HG03457 (cell line): ENCODE measurements around the gene CMIP.
A peak's percentile ranks its signal among the peaks of the same experiment; 100 is the strongest.
"Not testable (repeated sequence)": the region's sequence is repeated elsewhere in the genome, so short reads cannot be mapped to it uniquely, and the experiment has no call there.

ENCODE experiments used
- ATAC-seq: cut with Tn5 transposase; IDR thresholded peaks from one replicate; pipeline ENCODE4 v1.9.1; 2021; ENCODE audit warnings: moderate number of reproducible peaks; ENCODE audit not compliant: unreplicated experiment

CMIP gene

DNA sequence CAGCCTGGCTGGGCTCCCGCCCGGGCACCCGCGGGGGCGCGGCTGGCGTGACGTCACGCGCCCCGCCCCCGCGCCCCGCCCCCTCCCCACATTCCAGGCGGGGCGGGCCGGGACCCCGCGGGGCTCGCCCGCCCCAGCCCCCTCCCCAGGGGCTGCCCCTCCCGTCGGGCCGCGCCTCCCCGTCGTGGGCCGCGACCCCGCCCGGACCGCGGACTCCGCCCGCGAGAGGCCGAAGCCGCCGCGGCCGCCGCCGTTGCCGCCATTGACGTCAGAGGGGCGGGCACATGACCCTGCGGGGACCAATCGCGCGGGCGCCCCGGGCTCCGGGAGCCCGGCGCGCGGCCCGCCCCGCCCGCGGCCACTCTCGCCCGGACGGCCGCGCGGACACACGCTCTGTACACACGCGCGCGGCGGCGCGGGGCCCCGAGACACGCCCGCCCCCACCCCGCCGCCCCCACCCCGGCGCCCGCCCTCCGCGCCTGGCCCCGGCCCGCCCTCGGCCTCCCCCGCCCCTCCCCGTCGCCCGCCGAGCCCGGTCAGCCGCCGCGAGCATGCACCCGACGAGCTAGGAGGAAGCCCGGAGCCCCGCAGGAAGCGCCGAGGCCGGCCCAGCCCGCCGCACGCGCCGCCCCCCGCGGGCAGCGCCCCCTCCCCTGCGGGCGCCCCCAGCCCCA, at the start of gene CMIP:
CMIP (plus strand) TSS at position 361 of the 674 bp plus-strand sequence.
- ATAC-seq, result peak; percentile 63

DNA sequence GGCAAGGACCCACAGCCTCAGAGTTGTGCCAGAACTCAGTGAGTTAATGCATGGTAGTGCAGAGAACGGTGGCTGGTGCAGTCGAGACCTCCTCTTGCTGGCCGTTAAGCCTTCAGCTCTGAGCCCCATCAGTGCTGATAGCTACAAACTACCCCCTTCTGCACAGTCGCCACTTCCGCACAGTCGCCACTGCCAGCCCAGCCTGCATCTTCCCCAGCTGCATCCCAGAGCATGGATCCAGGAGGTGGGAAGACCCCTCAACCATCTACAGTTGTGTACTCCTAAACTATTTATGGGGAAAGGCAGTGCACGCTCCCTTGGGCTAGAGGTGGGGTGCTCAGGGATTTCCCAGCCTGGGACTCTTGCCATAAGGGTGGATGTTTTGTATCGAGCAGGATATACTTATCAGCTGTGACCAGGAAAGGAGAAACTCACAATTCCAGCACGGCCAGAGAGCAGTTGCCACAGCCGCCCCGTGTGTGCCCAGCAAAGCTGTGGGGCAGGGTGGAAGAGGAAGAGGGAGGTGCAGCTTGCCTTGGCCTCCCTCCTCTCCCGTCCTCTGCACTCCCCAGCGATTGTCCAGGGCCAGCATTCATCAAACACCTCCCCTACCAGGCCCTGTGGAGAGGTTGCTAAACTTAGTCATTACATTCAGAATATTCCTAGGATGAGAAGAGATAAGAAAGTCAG, 49.5 kb upstream of the CMIP start:
- ATAC-seq, result no peak

DNA sequence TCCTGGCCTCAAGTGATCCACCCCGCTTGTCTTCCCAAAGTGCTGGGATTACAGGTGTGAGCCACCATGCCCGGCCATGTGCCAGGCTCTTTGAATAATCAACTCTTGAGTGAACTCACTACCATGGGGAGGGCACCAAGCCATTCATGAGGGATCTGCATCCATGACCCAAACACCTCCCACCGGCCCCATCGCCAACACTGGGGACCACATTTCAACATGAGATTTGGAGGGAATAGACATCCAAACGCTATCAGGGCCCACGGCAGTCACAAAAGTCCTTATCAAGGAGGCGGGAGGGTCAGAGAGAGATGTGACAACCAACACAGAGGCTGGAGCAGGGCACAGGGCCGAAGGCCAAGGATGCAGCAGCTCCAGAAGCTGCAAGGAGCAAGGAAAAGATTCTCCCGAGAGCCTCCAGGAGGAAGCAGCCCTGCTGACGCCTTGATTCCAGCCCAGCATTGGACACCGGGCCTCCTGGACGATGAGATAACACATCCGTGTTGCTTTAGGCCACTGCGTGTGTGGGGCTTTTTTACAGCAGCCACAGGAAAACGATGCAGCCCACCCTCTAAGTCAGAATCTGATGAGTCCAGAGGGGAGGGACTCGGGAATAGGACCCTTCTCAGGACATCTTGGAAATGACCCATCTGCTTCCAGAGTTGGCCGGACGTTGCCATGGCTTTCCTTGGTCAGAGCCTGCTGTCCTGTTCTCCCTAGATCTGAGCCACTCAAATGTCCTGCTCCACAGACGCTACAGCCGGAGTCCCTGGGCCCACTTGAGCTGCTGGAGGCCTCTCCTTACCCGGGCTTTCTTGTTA, 47.3 kb upstream of the CMIP start:
- ATAC-seq, result no peak

DNA sequence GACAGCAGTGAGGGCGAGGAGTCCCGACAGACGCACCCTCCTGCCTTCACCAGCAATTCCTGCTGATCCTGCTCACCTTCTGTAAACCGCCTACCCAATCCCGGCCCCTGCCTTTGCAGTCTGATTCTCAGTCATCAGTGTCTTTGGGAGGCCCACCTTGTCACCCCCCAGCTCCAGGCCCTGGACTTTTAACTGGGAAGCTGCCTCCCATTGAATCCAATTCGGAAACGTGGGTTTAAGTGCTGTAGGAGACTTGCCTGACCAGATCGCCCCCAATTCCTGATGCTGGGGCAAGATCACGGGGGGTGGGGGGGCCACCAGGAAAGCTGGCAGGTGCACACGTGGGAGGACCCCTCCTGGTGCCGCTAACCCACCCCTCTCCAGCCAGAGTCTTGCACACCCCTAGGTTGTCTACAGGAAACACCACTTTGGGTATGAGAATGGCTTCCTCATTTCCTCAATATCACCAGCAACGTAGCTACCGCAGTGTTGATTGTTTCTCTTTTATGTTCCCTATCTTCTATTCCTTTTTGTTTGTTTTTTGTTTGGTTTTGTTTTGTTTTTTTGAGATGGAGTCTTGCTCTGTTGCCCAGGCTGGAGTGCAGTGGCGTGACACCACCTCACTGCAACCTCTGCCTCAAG, 46.6 kb upstream of the CMIP start:
- ATAC-seq, result no peak

DNA sequence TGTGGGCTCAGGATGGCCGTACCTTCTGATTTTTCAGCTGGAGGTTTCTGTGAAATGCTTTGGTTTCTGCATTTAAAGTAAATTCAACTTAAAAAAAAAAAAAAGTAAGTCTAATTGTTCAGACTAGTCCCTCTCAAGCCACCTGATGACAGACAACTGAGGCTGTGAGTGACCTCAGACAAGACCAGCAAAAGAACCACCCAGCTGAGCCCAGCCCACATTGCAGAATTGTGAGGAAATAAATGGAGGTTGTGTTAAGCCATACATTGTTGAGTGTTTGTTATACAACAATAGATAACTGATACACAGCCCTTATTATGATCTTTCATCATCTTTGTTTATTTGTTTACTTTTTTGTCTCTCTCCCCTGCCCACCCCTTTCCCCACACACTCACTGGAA, 44.7 kb upstream of the CMIP start:
- no peak for ATAC-seq

DNA sequence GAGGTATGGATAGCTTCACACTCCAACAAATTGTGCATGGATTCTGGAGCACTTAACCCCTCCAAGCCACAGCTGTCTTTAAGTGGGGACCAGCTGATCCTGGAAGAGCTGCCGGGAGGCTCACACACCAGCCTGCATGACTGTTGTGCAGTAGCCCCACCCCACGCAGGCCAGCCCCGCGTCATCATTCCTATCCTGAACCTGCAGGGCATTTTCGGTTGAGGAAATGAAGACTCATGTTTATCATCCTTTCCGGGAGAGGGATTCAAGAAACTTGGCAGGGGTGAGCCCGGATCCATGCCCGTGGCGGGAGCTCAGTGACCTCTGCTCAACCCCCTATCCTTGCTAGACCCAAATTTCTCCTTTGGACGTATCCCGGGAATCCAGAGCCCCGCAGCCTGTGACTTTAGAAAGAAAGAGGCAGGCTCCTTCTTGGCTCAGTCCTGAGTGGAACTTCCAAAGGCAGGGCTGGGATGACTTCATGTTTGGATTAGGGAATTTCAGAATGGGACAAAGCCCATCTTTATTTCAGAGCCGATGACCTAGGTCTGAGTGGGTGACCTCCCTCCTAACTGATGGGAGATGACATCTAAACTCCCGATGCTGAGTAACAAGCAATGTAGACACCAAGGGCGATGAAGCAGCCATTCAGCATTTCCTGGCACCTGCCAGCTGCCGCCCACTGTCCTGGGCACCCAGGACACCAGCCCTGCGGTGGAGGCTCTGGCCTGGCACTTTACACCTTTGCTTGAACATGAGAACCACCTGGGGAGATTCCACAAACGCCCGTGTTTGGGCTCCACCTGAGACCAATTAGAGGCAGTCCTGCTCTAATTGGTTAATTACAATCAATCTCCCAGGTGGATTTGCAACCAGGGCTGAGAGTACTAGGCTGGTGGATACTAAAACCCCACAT, 43.3 kb upstream of the CMIP start:
- ATAC-seq, result no peak

DNA sequence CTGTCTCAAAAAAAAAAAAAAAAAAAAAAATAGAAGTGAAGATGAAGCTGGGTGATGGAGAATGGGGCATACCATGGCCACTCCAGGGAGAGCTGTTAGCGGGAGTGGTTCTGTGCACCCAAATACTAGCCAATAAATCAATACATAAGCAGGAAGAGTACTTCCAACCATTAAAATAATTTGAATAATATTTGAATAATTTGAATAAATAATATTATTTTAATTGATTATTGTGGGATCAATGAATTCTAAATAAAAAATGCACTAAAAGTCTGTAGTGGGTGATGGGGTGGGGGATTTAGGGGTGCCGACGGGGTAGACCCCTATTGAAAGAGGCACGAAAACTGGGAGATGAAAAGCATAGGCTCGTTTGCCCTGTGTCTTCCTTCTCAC, 41.4 kb upstream of the CMIP start:
- ATAC-seq, result no peak

DNA sequence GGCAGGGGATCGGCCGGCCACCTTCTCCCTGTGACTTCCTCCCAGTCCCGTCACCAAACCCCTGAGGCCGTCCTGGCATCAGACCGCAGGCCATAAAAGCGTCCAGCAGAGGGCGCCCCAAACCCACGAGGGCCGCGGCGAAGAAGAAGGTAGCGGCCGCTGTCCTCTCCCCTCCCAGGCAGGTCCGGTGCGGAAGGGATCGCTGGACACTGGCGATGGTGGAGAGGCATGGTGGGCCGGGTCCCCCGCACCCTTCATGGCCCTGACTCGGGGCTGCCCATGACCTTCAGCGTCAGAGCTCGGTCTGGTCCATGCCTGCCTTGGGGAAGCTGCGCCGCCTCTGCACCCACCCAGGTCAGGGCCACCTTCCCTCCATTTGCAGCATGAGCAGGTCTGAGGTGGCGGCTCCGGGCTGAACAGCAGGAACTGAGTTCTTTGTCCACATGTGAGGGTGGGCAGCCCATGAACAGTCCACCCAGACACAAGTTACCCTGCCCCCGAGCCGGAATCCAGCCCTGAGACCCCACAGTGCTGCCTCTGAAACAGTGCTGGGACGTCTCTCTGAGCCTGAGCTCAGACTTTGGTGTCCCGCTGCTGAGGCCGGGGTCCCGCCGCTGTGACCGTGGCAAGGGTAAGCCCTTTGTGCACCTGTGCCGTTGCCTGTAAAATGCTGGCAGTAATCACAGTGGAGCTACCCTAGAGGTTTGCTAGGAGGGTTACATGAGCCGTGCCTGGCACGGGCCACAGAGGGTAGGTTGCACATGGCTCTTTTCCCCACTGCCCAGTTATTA, 40.8 kb upstream of the CMIP start:
- peak; percentile 57 for ATAC-seq

DNA sequence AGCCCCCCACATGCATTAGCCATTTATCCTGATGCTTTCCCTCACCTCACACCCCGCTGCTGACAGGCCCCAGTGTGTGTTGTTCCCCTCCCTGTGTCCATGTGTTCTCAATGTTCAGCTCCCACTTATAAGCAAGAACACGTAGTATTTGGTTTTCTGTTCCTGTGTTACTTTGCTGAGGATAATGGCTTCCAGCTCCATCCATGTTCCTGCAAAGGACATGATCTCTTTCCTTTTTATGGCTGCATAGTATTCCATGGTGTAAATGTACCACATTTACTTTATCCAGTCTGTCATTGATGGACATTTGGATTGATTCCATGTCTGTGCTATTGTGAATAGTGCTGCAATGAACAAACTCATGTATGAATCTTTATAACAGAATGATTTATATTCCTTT, 39.6 kb upstream of the CMIP start:
- ATAC-seq, result not testable (repeated sequence)

DNA sequence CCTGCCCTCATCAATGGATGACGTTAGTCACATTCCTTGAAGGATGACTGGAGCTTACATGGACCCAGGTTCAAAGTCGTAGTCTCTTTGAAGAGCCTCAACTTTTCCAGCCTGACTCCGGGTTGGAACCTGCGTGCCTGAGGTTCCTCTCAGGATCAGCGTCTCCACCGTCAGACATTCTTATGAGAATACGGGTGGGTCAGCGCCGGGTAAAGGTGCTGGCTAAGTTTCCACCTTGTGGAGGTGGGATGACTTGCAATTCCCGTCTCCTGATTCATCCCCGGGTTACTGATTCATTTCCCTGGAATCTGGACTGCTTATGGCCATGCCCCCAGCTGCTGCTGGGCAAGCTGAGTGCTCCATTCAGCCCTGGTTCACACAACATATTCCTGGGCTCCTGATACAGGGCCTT, 38.9 kb upstream of the CMIP start:
- ATAC-seq, result no peak

DNA sequence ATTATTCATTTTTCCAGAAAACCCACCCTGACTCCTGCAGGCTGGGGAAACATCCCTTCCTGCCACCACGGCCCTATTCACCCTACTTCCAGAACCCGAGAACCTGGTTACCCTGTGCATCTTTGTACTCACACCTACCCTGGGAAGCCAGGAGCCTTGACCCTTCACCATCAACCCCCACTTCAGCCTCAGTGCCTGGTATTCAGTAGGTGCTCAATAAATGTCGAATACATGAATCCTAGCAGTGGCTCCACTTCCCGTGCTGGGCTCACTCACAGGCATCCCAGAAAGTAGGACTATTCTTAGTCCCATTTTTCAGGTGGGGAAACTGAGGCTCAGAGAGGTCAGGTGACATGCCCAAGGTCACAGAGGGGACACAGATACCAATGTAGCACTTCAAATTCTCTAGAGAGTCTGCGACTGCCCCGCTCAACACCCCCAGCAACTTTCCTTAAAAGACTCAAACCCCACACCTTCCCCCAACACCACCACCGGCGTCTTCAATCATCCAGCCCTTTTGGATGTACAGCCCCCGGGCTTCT, 36.1 kb upstream of the CMIP start:
- no peak for ATAC-seq

DNA sequence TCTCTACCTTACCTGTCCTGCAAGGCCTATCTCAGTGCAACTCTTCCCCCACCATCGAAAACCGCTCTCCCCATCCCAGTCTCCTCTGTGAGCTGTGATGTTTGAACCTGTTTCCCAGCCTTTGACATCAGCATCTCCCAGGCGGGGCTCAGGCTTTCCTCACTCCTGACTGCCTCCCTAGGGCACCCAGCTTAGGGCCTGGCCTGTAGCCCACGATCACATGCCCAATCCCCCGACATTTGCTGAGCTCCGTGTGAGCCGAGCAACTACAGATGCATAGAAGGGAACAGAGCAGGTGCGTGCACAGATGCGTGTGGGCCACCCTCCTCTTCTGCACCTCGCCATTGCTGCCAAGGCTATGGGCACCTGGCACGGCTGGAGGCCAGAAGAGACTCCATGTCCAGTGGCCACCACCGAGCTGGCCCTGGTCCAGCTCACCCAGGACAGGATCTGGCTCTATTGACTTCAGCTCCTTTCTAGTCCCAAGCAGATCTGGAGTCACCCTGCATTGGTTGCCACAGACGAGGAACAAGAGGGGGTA, 35.5 kb upstream of the CMIP start:
- ATAC-seq, result no peak

DNA sequence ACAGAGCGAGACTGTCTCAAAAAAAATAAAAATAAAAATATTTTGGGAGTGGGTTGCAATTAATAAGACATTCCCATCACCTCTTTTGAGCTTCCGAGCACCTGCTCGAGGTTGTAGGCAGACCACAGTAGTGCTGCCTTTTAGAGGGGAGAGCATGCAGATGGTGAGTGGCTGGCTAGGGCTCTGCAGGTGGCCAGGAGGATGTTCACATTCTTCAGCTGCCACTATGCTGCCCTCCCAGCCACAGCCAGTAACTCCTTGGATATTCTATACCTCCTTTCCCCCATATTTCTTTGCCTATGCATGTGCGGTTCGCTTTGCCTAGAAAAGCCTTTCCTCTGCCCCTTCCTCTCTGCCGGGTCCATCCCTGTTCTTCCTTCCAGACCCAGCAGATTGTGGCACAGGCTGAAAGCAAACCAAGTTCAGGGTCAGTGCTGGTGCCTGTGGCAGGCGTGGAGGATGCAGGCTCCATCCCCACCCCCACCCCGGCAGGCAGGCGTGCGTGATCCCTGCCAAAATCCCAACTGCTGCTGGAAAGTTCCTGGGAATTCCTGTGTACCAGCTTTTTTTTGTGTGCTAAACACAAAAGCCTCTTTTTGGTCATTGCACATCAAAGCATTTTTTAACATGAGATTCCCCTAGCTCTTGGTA, 33.8 kb upstream of the CMIP start:
- ATAC-seq, result no peak

DNA sequence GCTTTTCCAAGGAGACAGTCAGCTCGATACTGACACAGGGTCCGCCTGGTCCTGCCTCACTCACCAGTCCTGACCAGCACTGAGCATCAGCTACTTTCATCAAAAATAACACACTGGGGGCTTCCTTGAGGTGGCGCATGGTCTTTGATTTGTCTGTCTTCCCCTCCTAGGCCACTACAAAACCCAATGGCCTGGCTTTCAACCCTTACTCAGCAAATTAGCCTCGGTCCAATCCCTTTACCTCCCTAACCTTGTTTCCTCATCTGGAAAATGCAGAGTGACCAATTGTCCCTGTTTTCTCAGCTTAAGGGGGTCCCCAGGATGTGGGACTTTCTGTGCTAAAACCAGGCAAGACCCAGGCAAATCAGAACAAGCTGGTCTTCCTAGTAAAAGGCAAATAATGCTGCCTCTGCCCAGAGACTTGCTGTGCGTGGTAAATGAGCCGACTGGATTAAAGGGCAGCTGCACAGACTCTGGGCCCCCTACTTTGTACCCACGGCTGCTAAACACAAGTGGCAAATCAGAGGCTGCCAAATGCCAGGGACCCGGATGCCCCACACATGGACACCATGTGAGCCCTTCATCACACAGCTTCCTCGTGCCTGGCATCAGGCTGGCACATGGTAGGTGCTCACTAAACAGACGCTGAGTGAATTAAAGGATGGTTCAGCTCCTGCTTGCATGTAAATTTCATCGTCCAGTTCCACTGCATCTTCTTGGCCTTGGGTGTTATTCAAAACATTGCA, 31.2 kb upstream of the CMIP start:
- no peak for ATAC-seq

DNA sequence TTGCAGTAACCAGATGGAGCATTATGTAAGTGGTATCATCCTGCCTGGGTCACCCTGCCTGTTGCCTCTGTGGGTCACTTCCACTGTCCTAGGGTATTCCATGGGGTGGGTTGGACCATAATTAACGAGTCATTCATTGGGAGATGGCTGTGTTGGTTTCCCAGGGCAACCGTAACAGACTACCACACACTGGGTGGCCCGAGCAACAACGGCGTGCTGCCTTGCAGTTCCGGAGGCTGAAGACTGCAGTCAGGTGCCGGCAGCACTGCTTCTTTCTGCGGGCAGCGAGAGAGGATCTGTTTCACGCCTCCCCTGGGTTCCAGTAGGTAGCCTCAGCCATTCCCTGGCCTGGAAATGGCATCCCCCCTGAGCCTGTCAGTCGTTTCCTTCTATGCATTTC, 28.9 kb upstream of the CMIP start:
- ATAC-seq, result no peak

DNA sequence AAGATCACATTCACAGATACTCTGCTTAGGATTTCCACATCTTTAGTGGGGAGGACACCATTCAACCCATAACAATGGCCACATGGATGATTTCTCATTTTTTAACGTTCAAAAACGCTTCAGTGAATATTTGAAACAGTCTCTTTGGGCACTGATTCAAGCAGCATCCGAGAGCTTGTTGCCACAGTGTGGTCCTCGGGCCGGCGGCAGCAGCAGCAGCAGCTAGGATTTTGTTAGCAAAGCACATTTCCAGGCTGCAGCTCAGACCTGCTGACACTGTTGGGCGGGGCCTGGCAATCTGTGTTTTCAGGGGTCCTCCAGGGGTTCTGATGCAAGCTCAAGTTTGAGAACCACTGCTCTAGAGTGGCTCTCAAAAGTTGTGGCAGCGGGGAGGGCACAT, 27.9 kb upstream of the CMIP start:
- no peak for ATAC-seq

DNA sequence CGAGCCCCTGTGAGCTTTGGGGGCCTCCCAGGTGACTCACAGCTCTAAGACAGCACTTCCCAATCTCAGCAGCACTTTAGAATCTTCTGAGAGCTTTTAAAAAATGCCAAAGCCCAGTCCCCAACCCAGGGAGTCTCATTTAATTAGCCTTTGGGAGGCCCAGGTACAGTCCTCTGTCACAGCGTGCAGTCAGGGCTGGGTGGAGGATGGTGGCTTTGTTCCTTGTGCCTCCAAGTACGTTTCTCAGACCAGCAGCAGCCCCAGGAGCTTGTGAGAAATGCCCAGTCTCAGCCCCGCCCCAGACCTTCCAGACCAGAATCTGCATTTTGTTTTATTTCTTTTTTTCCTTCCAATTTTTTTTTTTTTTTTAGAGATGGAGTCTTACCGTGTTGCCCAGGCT, 27.4 kb upstream of the CMIP start:
- no peak for ATAC-seq

DNA sequence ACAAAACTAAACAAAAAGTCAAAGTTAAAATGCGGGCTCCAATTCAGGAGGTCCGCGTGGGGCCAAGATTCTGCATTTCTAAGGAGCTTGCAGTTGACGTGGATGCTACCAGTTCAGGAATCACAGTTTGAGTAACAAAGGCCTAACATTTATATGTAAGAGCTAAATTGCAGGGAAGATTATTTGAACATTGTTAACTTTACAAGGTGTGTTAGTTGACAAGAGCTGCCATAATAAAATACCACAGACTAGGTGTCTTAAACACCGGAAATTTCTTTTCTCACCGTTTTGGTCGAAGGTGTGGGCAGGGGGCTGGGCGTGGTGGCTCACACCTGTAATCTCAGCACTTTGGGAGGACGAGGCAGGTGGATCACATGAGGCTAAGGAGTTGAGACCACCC, 24.8 kb upstream of the CMIP start:
- ATAC-seq, result no peak
